Body of pancreas (tissue), 4 donors: ENCODE measurements around the gene ANKRD34C.

Source experiments
- POLR2A ChIP-seq, 3 donors: fragments of 450-650 bp; IDR thresholded peaks; one replicate each; pipeline ENCODE4 v1.6.1; 2016; ENCODE audit warnings: antibody characterized with exemption in 3 of 3, mild to moderate bottlenecking in 2 of 3
- TF ChIP-seq, protein P1 (sequence below), 7 experiments: fragments of 450-650 bp in 4 of 7; fragments of 200-600 bp in 3 of 7; sonication (generic) in 3 of 7; IDR thresholded peaks; one replicate each; pipeline ENCODE4 v1.5.1; 2016 to 2019; ENCODE audit warnings: antibody characterized with exemption in 7 of 7

DNA sequence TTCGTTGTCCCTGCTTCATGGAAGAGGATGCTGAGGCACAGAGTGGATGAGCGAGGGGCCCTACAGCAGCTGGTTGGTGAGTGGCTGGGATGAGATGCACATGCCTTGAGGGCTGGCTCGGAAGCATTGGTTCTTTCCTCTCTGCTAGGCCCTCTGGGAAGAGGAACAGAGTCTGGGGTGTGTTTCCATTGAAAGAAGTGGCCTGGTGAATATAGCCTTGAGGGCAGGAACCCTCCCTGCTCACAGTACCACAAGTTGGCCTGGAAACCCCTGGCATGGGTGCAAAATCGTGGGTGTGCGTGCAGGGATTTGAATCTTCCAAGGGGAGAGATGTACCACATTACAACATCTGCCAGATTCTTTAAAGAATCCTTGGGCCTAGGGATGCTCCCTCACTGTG lies 37.6 kb upstream of the ANKRD34C start:
- TF ChIP-seq, protein P1, sequence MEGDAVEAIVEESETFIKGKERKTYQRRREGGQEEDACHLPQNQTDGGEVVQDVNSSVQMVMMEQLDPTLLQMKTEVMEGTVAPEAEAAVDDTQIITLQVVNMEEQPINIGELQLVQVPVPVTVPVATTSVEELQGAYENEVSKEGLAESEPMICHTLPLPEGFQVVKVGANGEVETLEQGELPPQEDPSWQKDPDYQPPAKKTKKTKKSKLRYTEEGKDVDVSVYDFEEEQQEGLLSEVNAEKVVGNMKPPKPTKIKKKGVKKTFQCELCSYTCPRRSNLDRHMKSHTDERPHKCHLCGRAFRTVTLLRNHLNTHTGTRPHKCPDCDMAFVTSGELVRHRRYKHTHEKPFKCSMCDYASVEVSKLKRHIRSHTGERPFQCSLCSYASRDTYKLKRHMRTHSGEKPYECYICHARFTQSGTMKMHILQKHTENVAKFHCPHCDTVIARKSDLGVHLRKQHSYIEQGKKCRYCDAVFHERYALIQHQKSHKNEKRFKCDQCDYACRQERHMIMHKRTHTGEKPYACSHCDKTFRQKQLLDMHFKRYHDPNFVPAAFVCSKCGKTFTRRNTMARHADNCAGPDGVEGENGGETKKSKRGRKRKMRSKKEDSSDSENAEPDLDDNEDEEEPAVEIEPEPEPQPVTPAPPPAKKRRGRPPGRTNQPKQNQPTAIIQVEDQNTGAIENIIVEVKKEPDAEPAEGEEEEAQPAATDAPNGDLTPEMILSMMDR (IDR thresholded peaks at IDR 0.05) = no peak
- no peak for TF ChIP-seq POLR2A (IDR thresholded peaks at IDR 0.05)
